Left ventricle myocardium superior (tissue), 1 donor: Measurements from ENCODE around the gene BCAS1. TPM values are rescaled to one million over a fixed set of nuclear protein-coding genes. Genes with fewer than 3 reads are reported as not detected.
"Not testable (repeated sequence)": the region's sequence is repeated elsewhere in the genome, so short reads cannot be mapped to it uniquely, and the experiment has no call there.

Source experiments
- ATAC-seq: fragments of 200-7000 bp; cut with Tn5 transposase; one replicate; pipeline ENCODE4 v1.9.1; 2020; ENCODE audit warnings: mild to moderate bottlenecking, moderate library complexity
- DNase-seq: peaks from one replicate; pipeline ENCODE4 v3.0.0-alpha.2; 2020
- intact Hi-C: fragments of 100-400 bp; cut with micrococcal nuclease; formaldehyde crosslinking; loops from one replicate; pipeline ENCODE4 v1.11.0; 2022
- total RNA-seq: library from RNA; stranded (reverse); fragmentation: NEBNext Ultra II Directional; extraction: Animal tissue kit (Norgen Biotek cat#: 25700); gene quantifications from one replicate; pipeline ENCODE4 v1.2.1, GENCODE V29; 2021
- donor health status: DM: no; HTN: yes; CAD: no; lungs with severe emphysema.

Gene BCAS1
- total RNA-seq, 1 donor from 2014 or later = not detected

GRCh38 chr20:54029176-54029575 lies 41.2 kb downstream of the BCAS1 start:
- intact Hi-C loops = no loop called here
- ATAC-seq (no peak), DNase-seq (no peak)

GRCh38 chr20:54028276-54029011 lies 42.0 kb downstream of the BCAS1 start:
- ATAC-seq (no peak), DNase-seq (no peak)
- intact Hi-C loops = no loop called here

- DNase-seq (no peak), ATAC-seq (no peak)
- intact Hi-C loops = no loop called here
Observed at GRCh38 chr20:54027704-54028103, 42.7 kb downstream of the BCAS1 start.

- no peak for ATAC-seq
- no peak for DNase-seq
- intact Hi-C loops = no loop called here
Observed at GRCh38 chr20:54026295-54027064, 43.9 kb downstream of the BCAS1 start.

GRCh38 chr20:54025251-54025771 lies 45.1 kb downstream of the BCAS1 start:
- ATAC-seq (no peak), DNase-seq (no peak)
- intact Hi-C loops = no loop called here

GRCh38 chr20:54023406-54023805 lies 47.0 kb downstream of the BCAS1 start:
- intact Hi-C loops = no loop called here
- no peak for DNase-seq
- no peak for ATAC-seq

- DNase-seq (no peak), ATAC-seq (no peak)
- intact Hi-C loops = no loop called here
Observed at GRCh38 chr20:54021446-54022235, 48.8 kb downstream of the BCAS1 start.

- ATAC-seq (no peak), DNase-seq (no peak)
- intact Hi-C loops = no loop called here
Observed at GRCh38 chr20:54020868-54021267, 49.5 kb downstream of the BCAS1 start.

GRCh38 chr20:54020348-54020747 lies 50.0 kb downstream of the BCAS1 start:
- DNase-seq (no peak), ATAC-seq (no peak)
- intact Hi-C loops = no loop called here

GRCh38 chr20:54019585-54019984 lies 50.8 kb downstream of the BCAS1 start:
- ATAC-seq = no peak
- intact Hi-C loops = no loop called here
- DNase-seq = no peak

GRCh38 chr20:54019127-54019526 lies 51.3 kb downstream of the BCAS1 start:
- DNase-seq (no peak), ATAC-seq (no peak)
- intact Hi-C loops = no loop called here

GRCh38 chr20:54017846-54018245 lies 52.5 kb downstream of the BCAS1 start:
- intact Hi-C loops = no loop called here
- no peak for DNase-seq
- ATAC-seq = peak; percentile 50

- ATAC-seq = no peak
- no peak for DNase-seq
- intact Hi-C loops = no loop called here
Observed at GRCh38 chr20:54015496-54015895, 54.9 kb downstream of the BCAS1 start.

- no peak for ATAC-seq
- intact Hi-C loops = no loop called here
- no peak for DNase-seq
Observed at GRCh38 chr20:54014293-54014926, 56.0 kb downstream of the BCAS1 start.

GRCh38 chr20:54013471-54013870 lies 56.9 kb downstream of the BCAS1 start:
- DNase-seq (no peak), ATAC-seq (no peak)
- intact Hi-C loops = no loop called here

- DNase-seq (no peak), ATAC-seq (no peak)
- intact Hi-C loops = no loop called here
Observed at GRCh38 chr20:54011346-54011745, 59.0 kb downstream of the BCAS1 start.

- intact Hi-C loops, ATAC-seq, DNase-seq: not testable (repeated sequence)
Observed at GRCh38 chr20:54006216-54006615, 64.2 kb downstream of the BCAS1 start.

GRCh38 chr20:54005524-54005923 lies 64.9 kb downstream of the BCAS1 start:
- no peak for ATAC-seq
- intact Hi-C loops = no loop called here
- DNase-seq = no peak

- DNase-seq (no peak), ATAC-seq (no peak)
- intact Hi-C loops = no loop called here
Observed at GRCh38 chr20:54004445-54004844, 65.9 kb downstream of the BCAS1 start.
